Aortic smooth muscle cell (primary cell): ENCODE measurements around the gene GDPD3. TPM values are rescaled to one million over a fixed set of nuclear protein-coding genes. Genes with fewer than 3 reads are reported as not detected.

Experiments used
- total RNA-seq: library from RNA; depleted of rRNA; stranded (reverse); fragments of >200 nt; gene quantifications from 2 replicates; pipeline ENCODE4 v1.2.3, GENCODE V29; 2014

Gene GDPD3
- 0.92 and 0.99 TPM in 2 replicates for total RNA-seq

DNA sequence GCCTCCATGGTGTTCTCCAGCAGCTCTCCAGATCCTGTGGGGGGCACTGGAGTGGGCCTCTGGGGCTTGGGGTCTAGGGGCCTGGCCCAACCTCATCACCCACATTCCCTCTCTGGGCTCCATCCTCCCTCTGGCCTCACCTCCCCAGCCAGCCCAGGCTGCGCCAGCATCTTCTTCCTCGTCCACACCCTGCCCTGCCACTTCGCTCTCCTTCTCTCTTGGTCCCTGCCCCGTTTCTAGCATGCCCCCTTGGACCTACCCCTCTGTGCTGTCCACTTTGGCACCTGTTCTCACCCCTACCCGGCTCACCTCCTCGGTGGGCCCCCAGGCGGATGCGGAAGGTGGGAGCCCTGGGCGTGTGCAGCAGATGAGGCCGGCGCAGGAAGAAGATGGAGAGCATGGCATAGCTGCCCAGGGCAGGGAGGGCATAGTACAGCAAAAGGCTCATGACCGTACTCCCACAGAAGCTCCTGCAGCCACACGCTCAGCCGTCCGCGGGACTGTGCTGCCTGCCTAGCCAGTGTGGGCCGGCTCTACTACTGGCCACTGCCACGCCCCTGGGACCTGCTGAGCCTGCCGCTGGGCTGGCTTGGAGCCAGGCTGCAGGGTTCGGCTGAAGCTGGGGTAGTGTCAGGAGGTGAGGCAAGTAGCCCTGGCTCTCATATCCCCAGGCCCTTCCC lies at the start of gene GDPD3:
Gene GDPD3, minus strand, starts transcription at position 507 of the 680 bp plus-strand sequence. Its CDS starts 59 bp downstream, at position 448.

GRCh38 chr16:30096105-30096861 lies 17.1 kb downstream of the GDPD3 start, which contains the start of gene YPEL3:
TSS of gene YPEL3 (minus strand) at chr16:30096213. CDS start at chr16:30095482, 731 bp downstream.

DNA sequence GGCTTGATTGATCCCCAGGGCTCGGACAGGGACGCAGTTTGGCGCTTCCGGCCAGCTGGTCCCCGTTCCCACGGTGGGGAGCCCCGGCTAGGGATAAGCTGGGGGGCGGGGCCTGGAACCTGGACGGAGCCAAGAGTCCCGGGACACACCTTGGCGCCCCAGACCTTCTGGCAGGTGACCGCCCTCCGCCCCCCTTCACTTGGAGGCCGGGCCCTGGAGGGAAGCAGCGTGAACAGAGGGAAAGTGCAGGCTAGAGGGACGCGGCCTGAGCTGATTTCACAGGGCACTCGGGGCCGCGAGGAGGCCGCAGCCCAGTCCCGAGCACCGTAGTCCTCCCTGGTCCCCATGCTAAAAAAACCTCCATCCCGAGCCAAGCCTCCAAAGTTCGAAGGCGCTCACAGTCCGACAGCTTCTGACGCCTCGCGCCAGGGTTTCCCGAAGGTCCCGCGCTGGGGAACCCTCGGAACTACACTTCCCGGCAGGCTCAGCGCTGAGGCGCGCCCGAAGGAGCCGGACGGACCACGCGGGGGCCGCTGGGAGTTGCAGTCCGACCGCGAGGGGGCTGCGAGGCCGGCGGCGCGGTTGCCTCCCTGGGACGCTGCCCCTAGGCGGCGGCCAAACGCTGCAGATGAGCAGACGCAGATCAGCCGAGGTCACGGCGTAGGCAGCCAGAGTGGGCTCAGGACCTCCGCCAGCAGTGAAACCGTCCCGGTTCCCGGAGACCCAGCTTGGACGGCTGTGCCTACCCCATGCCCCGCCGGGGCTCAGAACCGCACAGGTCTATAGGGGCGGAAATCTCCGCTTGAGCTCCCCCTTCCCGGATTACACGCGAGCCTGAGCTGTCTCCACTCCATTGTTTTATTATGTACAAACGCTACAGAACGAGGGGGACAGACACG lies 21.6 kb downstream of the GDPD3 start, which contains the start of gene TBX6:
Gene TBX6, minus strand, starts transcription at position 451 of the 899 bp plus-strand sequence. CDS start 731 bp downstream, outside the sequence.

GRCh38 chr16:30075503-30076275 lies 37.6 kb downstream of the GDPD3 start, which contains the start of gene PPP4C:
TSS of gene PPP4C (plus strand) at chr16:30075994. CDS start at chr16:30076378, 384 bp downstream.

DNA sequence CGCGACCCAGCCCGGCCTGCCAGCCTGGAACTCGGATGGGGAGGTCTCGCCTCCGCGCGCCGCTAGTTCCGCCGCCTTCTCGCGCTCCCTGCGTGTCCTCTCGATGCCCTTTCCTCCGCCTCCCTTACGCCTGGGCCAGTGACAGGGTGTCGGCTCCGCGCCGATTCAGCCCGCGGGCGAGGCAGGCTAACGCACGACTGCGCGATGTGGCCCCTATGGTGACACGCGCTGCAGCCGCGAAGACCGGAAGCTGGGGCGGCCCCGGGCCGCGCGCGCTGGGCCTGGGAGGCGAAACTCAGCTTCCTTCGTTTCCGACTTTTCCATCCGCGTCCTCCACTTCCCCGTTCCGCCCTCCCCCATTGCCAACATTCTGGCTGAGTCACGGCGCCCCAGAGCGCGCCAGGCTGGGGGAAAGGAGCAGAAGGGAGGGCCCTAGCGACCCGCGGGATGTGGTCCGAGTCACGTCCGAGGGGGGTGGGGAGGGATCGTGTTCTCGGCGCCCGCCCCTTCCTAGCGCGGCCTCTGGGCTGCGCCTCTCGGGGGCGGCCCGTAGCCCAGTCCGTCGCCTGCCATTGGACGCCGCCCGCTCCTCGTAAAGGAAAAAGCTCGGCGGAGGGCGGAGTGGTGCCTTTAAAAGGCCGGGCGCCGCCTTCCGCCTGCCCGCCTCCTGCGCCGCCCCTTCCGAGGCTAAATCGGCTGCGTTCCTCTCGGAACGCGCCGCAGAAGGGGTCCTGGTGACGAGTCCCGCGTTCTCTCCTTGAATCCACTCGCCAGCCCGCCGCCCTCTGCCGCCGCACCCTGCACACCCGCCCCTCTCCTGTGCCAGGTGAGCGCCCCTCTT lies 48.0 kb downstream of the GDPD3 start, which contains the start of gene ALDOA:
Gene ALDOA, plus strand, starts transcription at position 659 of the 841 bp plus-strand sequence. CDS start 1,138 bp downstream, outside the sequence.

Other genes with a start within 250 kb of the GDPD3 start
- 6.3 and 10.3 TPM in 2 replicates for gene SEZ6L2, start 214.0 kb downstream of the GDPD3 start, total RNA-seq
- 5.5 and 7.8 TPM in 2 replicates for gene ASPHD1, start 213.0 kb downstream of the GDPD3 start, total RNA-seq
- gene KCTD13, start 187.3 kb downstream of the GDPD3 start, total RNA-seq: 4.2 and 4.8 TPM in 2 replicates
- gene TMEM219, start 151.5 kb downstream of the GDPD3 start, total RNA-seq: 80.6 and 84.0 TPM in 2 replicates
- 49.4 and 60.4 TPM in 2 replicates for gene TAOK2, start 139.7 kb downstream of the GDPD3 start, total RNA-seq
- 10.3 and 11.8 TPM in 2 replicates for gene HIRIP3, start 117.9 kb downstream of the GDPD3 start, total RNA-seq
- 16.6 and 20.0 TPM in 2 replicates for gene INO80E, start 117.3 kb downstream of the GDPD3 start, total RNA-seq
- gene DOC2A, start 102.5 kb downstream of the GDPD3 start, total RNA-seq: 0.26 and 0.31 TPM in 2 replicates
- gene C16orf92, start 90.3 kb downstream of the GDPD3 start, total RNA-seq: not detected in 2 replicates
- gene TLCD3B, start 82.3 kb downstream of the GDPD3 start, total RNA-seq: 0.19 and 0.40 TPM in 2 replicates
- 439 and 543 TPM in 2 replicates for gene ALDOA, start 47.8 kb downstream of the GDPD3 start, total RNA-seq
- gene PPP4C, start 37.5 kb downstream of the GDPD3 start, total RNA-seq: 167 and 192 TPM in 2 replicates
- 0.12 and 0.13 TPM in 2 replicates for gene TBX6, start 21.6 kb downstream of the GDPD3 start, total RNA-seq
- 8.5 and 14.8 TPM in 2 replicates for gene YPEL3, start 17.3 kb downstream of the GDPD3 start, total RNA-seq
- gene MAPK3, start 9.7 kb upstream of the GDPD3 start, total RNA-seq: 41.0 and 51.9 TPM in 2 replicates
- gene CORO1A, start 70.1 kb upstream of the GDPD3 start, total RNA-seq: 0.56 and 0.79 TPM in 2 replicates
- 17.3 and 39.0 TPM in 2 replicates for gene BOLA2B, start 80.1 kb upstream of the GDPD3 start, total RNA-seq
- gene SLX1A, start 80.3 kb upstream of the GDPD3 start, total RNA-seq: 10.4 and 14.7 TPM in 2 replicates
- 0.79 and 0.93 TPM in 2 replicates for gene SULT1A3, start 85.7 kb upstream of the GDPD3 start, total RNA-seq
- gene NPIPB13, start 134.9 kb upstream of the GDPD3 start, total RNA-seq: 0.26 and 0.93 TPM in 2 replicates
- 32.9 and 33.9 TPM in 2 replicates for gene CD2BP2, start 241.8 kb upstream of the GDPD3 start, total RNA-seq